Stimulated activated CD4-positive, alpha-beta T cell treated with anti-CD3 and anti-CD28 coated beads, Interleukin-4, amount 100 ng/mL, for 48 hours (primary cell): ENCODE measurements around the gene CHEK2.
A peak's percentile ranks its signal among the peaks of the same experiment; 100 is the strongest.
"Not testable (repeated sequence)": the region's sequence is repeated elsewhere in the genome, so short reads cannot be mapped to it uniquely, and the experiment has no call there.

Experiments used
- DNase-seq, 2 donors: peaks; one replicate each; pipeline ENCODE4 v3.0.0-alpha.2; 2020; ENCODE audit warnings: low read depth in 2 of 2

CHEK2 gene

GRCh38 chr22:28741785-28742561 lies at the start of gene CHEK2, which contains the start of gene HSCB:
CHEK2 (minus strand) TSS chr22:28741820; CDS start chr22:28734721, 7,099 bp downstream.
HSCB (plus strand) TSS chr22:28742039; CDS start chr22:28742096, 57 bp downstream.
- peak; percentile 91 to 97 for DNase-seq

- no peak for DNase-seq
Measured at GRCh38 chr22:28791124-28791523, 49.5 kb upstream of the CHEK2 start.

GRCh38 chr22:28788601-28789000 lies 47.0 kb upstream of the CHEK2 start:
- no peak for DNase-seq

GRCh38 chr22:28783786-28784671 lies 42.4 kb upstream of the CHEK2 start:
- DNase-seq: no peak

- no peak for DNase-seq
Measured at GRCh38 chr22:28780296-28780695, 38.7 kb upstream of the CHEK2 start.

- DNase-seq: no peak
Measured at GRCh38 chr22:28779833-28780232, 38.2 kb upstream of the CHEK2 start.

GRCh38 chr22:28774378-28774777 lies 32.8 kb upstream of the CHEK2 start:
- DNase-seq: no peak

- DNase-seq: no peak
Measured at GRCh38 chr22:28773461-28773867, 31.8 kb upstream of the CHEK2 start.

GRCh38 chr22:28772633-28773460 lies 31.2 kb upstream of the CHEK2 start, which contains the start of gene CCDC117:
CCDC117 (plus strand) TSS chr22:28772695; CDS start chr22:28772850, 155 bp downstream.
- DNase-seq: peak; percentile 89 to 91

GRCh38 chr22:28771195-28771791 lies 29.7 kb upstream of the CHEK2 start:
- no peak for DNase-seq

GRCh38 chr22:28769394-28770085 lies 27.9 kb upstream of the CHEK2 start:
- no peak for DNase-seq

- no peak for DNase-seq
Measured at GRCh38 chr22:28768701-28769393, 27.2 kb upstream of the CHEK2 start.

- no peak for DNase-seq
Measured at GRCh38 chr22:28766628-28767027, 25.0 kb upstream of the CHEK2 start.

GRCh38 chr22:28762000-28762399 lies 20.4 kb upstream of the CHEK2 start:
- DNase-seq: not testable (repeated sequence)

- DNase-seq: no peak
Measured at GRCh38 chr22:28761449-28761755, 19.8 kb upstream of the CHEK2 start.

- DNase-seq: no peak
Measured at GRCh38 chr22:28759861-28760560, 18.4 kb upstream of the CHEK2 start.

- not testable (repeated sequence) for DNase-seq
Measured at GRCh38 chr22:28754512-28754911, 12.9 kb upstream of the CHEK2 start.

GRCh38 chr22:28750471-28750881 lies 8.9 kb upstream of the CHEK2 start:
- no peak for DNase-seq

GRCh38 chr22:28743852-28744251 lies 2.2 kb upstream of the CHEK2 start:
- no peak for DNase-seq

GRCh38 chr22:28742562-28742962 lies 942 bp upstream of the CHEK2 start:
- DNase-seq: no peak
